ENCODE measurements around the gene SEMA3F. TPM values are rescaled to one million over a fixed set of nuclear protein-coding genes. Genes with fewer than 3 reads are reported as not detected.

SEMA3F gene
- total and polyA plus RNA-seq, 10 of the 15 experiments (the other 5 are each of a cell fraction or from before 2014, with no cell fraction given) = 0.08 to 0.28 (median 0.12) TPM; not detected in 6

DNA sequence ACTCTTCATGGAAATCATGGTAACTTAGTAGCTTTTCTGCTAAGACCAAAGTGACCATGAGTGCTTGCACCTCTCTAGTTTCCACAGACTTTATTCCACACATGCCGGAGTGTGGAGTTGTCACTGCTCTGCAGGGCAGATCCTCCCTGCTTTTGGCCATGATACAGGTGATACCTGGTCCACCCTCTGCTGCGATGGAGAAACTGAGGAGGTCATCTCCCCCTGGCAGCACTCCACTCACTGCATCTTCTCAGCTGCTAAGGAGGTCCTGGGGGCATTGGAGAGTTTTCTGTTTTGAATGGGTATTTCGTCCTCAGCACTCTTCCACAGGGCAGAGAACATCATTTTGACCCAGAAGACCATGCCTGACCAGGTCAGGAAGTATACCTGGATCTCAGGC is 35.3 kb upstream of the SEMA3F start:
- Histone ChIP-seq H2AFZ (ENCODE audit: control insufficient read depth, low read depth, low read length) (no peak overlapping the region), H3K27ac (ENCODE audit: control insufficient read depth, insufficient read depth) (no peak overlapping the region), H3K4me3 (no peak overlapping the region), H3K27me3 (replicated peaks in 1 of 2; ENCODE audit: control insufficient read depth in 2 of 2, insufficient read depth in 2 of 2, low read length in 1 of 2) (no peaks in the 10 kb centered on the region), H3K4me1 (ENCODE audit: control insufficient read depth, insufficient read depth, low read length) (no peaks in the 10 kb centered on the region; the same call in 1 of the 2 replicates), H3K9me3 (replicated peaks; ENCODE audit: control insufficient read depth, insufficient read depth, low read length) (no peaks in the 10 kb centered on the region), H4K20me1 (ENCODE audit: control insufficient read depth, insufficient read depth) (peaks cover 7% of the 10 kb centered on the region; the same call in 1 of the 2 replicates), H3K36me3 (ENCODE audit: control insufficient read depth in 2 of 2, insufficient read depth in 2 of 2, low read length in 1 of 2) (peaks cover 33 to 38% of the 10 kb centered on the region in 2 experiments), H3K9ac (ENCODE audit: control insufficient read depth, insufficient read depth, low read length) (no peak overlapping the region), H3K79me2 (ENCODE audit: control insufficient read depth, insufficient read depth, low read length) (no peaks in the 10 kb centered on the region), H3K4me2 (ENCODE audit: control insufficient read depth, insufficient read depth) (no peak overlapping the region)
- in situ Hi-C loops (cut with MboI) (loop anchor here (5.0 kb wide), 1 partner anchor 153 kb away; no protein-coding TSS in a partner anchor), intact Hi-C loops (cut with micrococcal nuclease; ENCODE audit: unreplicated experiment) (no loop called here)
- ATAC-seq = no peak
- ChIA-PET SMC1A (ENCODE audit: uncharacterized antibody, unreplicated experiment) (interaction anchor here (0.8 to 1.5 kb wide), 3 partner anchors 31 to 315 kb away, joined by 3 to 4 read pairs (median 3); partner anchors contain the start of gene RBM5), RAD21 (ENCODE audit: unreplicated experiment) (interaction anchor here (1.7 kb wide), 1 partner anchor 72 kb away, joined by 5 read pairs; the partner anchor contains the start of gene GNAT1), CTCF (interaction anchor here (1.1 to 3.8 kb wide), 11 partner anchors 15 to 152 kb away, joined by 3 to 20 read pairs (median 5); partner anchors contain the start of genes GNAT1 and RBM5), POLR2A (interaction anchor here (0.6 to 1.1 kb wide), 3 partner anchors 104 to 223 kb away, joined by 3 to 7 read pairs (median 4); partner anchors contain the start of gene GNAI2)
- FAIRE-seq = no peak
- no peak for TF ChIP-seq IKZF1 (conservative IDR thresholded peaks at IDR 0.05)
- TF ChIP-seq KAT2A (conservative IDR thresholded peaks at IDR 0.05; ENCODE audit: control insufficient read depth, low read depth, low read length) = no peak
- no peak for TF ChIP-seq JUNB (IDR thresholded peaks at IDR 0.05)
- TF ChIP-seq HDGF (IDR thresholded peaks at IDR 0.05) = no peak
- TF ChIP-seq ZBED1 (IDR thresholded peaks at IDR 0.05; ENCODE audit: borderline replicate concordance) = no peak
- no peak for TF ChIP-seq FOS (IDR thresholded peaks at IDR 0.05; ENCODE audit: borderline replicate concordance, extremely low read depth, insufficient read length)
- 59% methylated on average over 3 of the region's 3 CpGs for WGBS (ENCODE audit: insufficient coverage, insufficient replicate concordance, low lambda C conversion rate, missing lambda C conversion rate)
- BruUV-seq (replicated peaks) = no TSS peak
- no peak for DNase-seq (ENCODE audit: low read depth, low spot score)
